ENCODE results near the gene BICD2.

Gene BICD2

DNA sequence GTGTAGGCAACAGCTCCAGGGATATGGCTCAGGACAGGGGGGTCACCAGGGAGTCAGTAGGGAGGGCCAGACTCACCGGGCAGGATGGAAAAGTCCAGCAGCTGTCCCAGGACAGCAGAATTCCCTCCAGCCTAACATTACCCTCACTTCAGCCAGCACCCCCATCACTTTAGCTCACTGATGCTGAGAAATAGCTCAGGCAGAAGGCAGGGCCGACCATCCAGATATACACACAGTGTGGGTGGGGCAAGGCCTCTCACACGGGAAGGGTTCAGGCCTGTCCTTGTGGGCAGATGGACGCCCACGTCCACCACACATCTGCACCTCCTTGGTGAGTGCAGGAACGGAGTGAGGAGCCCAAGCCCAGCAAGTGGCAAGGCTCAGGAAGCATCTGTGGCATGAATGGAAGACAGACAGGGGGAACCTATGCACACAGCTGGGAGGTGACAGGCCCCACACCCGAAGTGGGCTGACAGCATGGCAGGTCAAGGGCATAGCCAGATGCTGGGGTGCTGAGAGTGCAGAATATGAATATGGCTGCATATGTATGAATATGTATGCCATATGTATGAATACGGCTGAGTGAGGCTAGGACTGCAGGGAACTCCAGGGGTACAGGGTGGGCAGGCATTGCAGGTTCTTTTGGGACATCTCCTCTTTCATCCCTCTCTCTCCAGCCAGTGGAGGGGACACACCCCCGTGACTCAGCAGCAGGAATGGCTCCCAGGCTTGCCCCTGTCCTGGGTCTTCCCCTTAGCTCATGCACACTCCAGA is 17.0 kb downstream of the BICD2 start:
- no peak for DNase-seq (ENCODE audit: low read depth)

DNA sequence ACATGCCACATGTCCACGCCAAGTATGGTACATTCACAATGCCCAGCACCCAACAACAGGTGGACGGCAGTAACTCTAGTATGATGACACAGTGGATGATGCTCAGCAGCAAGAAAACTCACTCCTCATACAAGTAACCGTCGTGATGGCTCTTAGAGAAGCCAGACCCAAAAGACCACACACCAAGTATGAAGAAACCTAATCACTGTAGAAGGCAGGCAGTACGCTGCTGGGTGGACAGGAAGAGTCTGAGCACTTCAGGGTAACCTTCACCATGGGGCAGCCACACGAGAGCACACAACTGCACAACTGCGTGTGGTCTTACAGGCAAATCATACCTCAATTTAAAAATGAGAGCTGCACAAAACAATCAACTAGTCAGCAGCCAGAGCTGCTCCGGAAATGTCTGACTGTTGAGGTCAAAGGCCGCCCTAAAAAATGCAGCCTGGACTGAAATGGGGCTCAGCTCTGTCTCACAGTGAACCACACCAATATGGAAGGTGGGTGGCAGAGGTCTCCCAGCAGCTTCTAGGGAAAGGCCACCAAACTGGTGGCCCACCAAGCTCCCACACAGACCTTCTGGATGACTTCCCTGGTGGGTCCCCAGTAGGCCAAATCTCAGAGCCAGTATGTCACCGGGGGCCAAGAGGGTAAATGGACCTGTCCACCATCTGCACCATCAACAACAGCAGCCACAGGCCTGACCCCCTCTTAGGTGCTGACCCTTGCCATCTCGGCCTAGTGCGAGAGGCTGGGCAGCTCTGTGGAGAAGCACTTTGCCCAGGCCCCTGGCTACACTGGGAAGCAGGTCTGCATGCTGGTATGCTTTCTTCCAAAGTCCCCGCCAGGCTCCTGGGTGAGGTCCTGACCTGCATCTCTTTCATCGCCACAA is 17.8 kb downstream of the BICD2 start:
- DNase-seq (ENCODE audit: low read depth) = no peak

DNA sequence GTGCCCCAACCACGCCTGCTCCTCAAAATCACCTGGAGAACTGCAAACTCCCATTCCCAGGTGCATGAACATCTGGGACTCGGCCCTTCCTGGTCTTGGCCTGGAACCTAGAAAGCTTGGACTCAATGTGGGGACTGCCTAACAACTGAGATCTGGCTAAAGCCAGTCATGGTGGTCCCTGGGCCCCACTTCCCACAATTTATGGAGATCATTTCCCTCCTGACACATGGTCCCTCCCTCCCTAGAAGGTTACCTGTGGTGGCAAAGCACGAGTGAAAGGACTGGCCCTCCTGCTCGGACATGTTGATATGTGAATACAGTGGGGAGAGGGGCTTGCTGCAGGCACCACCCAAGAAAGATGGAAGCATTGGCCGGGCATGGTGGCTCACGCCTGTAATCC is 18.8 kb downstream of the BICD2 start:
- no peak for DNase-seq (ENCODE audit: low read depth)

GRCh38 chr9:92745331-92745730 is 19.3 kb downstream of the BICD2 start:
- DNase-seq (ENCODE audit: low read depth) = no peak

DNA sequence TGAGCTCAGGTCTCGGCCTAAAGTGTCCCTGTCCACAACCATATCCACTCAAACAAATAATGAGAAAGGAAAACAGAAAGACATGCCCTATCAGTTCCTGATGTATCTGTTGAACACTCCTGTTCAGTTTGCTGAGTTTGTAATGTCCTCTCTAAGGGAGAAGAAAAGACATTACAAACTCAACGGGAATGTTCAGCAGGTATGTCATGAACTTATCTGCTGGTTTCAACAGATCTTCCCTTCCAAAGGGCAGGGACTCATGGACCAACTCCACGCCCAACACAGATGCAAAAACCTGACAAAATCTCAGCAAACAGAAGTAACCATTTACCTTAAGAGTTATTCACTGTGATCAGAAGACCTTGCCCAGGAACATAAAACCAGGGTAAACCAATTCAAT is 23.7 kb downstream of the BICD2 start:
- no peak for DNase-seq (ENCODE audit: low read depth)

DNA sequence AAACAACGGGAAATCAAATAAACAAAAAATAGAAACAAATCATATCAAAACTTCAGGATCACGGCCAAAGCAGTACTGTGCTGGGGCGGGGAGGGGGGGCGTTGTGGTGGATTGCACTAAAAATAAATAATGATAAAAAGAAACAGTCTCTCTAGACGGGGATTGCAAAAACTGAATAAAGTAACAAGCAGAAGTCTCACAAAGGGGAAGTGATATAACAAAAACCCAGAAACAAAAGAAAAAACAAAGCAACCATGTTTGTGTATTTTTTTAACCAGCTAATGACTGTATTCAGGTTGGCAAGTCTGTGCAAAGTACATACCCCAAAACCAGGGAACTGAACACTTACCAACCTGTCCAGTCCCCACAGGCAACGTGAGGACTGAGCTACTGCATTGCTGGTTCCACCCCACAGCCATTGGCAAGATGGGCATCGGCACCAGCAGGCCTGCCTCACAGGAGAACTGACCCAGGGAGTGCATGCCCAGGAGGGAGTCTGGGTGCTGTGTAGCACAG is 24.1 kb downstream of the BICD2 start:
- DNase-seq (ENCODE audit: low read depth) = no peak

DNA sequence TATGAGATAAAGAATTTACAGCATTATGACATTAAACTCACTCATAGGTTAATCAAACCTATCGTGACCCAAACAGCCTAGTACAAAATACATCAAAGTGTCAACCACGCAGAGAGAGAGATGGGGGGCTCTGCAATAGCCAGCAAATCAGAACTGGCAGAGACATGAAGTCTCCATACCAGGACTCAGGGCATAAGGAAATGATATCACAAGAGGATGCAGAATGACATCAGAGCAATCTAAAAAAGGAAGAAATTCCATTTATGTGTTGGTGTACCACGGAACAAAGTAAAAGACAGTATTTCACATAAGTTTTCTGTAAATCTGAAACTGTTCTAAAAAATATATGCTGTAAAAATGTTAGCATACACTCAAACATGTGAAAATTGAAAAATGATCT is 24.6 kb downstream of the BICD2 start:
- no peak for DNase-seq (ENCODE audit: low read depth)

GRCh38 chr9:92739346-92739970 is 25.2 kb downstream of the BICD2 start:
- no peak for DNase-seq (ENCODE audit: low read depth)

GRCh38 chr9:92738661-92739081 is 26.0 kb downstream of the BICD2 start:
- DNase-seq (ENCODE audit: low read depth) = no peak

GRCh38 chr9:92737611-92738299 is 26.9 kb downstream of the BICD2 start:
- no peak for DNase-seq (ENCODE audit: low read depth)

DNA sequence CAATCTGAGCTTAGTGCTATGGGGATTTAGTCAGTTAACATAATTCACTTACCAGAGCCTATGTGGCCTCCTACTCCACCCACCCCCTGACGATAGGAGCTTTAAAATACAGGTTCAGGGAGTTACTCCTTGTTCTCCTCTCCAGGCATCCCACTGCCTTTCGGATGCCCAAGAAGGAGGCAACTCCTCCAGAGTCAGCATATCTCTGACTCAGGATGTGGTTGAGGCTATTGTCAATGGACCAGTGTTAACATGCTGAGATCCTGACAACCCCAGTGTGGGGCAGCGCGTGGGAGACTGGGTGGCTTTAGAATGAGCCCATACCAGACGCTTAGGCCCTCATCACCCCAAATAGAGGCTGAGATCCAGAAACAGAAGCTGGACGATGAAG is 27.4 kb downstream of the BICD2 start:
- DNase-seq (ENCODE audit: low read depth) = no peak

- no peak for DNase-seq (ENCODE audit: low read depth)
These were observed 27.9 kb downstream of the BICD2 start for GRCh38 chr9:92736563-92737215.

- DNase-seq (ENCODE audit: low read depth) = no peak
These were observed 28.7 kb downstream of the BICD2 start for GRCh38 chr9:92735636-92736562.

GRCh38 chr9:92734931-92735635 is 29.6 kb downstream of the BICD2 start:
- DNase-seq (ENCODE audit: low read depth) = no peak

DNA sequence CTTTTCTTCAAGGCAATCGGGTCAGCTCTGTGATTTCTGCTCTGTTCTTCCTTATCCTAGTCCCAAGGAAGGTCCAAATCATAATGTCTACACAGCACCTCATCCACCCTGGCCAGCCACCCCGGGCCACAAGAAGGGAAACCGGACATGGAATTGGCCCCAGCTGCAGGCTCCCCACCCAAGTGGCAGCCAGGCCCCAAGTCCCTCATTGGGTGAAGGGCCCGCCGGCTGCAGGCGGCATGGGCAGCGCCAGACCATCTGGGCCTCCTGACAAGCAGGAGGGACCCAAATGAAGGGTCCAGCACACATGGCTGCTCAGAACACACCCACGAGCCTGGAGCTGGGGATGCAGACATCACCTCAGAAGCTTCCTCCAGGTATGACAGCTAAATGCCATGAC is 33.7 kb downstream of the BICD2 start:
- no peak for DNase-seq (ENCODE audit: low read depth)

DNA sequence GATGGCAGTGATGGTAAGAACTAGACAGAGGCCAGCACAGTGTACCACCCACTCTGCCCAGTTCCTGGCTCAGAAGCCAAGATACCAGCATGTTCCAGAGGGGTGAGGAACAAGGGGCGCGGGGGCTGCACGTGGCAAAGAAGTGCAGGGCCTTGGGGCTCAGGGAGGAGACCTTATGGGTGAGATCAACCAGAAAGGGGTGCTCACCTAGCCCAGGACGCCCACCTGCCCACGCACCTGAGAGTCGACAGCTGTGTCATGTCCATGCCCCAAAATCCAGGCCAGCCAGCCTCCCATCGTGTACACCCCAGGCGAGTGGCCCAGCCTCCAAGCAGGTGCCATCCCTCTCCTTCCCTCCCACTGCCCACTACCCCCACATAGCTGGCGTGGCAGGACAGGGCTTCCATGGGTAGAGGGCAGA is 34.9 kb downstream of the BICD2 start:
- DNase-seq (ENCODE audit: low read depth) = no peak

DNA sequence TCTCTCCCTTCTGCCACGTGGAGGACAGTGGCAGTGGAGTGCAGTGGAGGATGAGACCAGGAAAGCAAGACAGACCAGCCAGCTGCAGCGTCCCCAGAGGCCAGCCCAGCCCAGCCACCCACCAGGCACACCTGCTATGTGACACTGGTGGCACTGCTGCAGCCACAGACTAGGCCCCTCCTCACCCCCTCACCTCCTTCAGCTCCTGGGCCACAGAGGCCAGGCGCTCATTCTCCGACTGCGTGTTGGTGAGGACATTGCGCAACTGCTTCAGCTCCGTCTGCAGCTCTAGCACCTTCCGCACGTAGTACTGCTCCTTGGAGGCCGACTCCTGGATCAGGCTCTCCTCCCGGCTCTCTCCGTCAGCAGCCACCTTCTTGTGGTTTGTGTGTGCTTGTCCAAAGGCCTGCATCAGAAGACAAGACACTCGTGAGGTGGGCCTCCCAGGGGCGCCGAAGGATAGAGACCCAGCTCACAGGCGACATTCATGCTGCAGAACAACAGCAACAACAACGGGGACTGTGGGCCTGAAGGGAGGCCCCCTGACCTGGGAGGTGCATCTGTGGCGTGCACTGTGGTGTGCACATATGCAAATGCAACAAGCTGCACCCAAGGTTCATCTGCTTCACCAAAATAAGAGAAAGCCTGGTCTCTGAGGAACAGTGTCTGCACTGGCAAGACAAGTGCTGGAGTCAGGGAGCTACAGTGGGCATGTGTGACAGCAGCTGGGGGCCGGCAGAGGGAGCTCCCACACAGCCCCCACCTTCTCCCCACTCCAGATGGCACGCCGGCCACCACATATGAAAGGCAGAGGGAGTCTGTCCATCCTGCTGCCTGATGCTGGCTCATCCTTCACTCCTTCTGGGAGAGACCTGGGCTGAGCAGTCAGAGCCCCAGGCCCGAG is 35.5 kb downstream of the BICD2 start:
- no peak for DNase-seq (ENCODE audit: low read depth)
